GM18519 (cell line): Measurements from ENCODE around the gene ATAD1.
"Not testable (repeated sequence)": the region's sequence is repeated elsewhere in the genome, so short reads cannot be mapped to it uniquely, and the experiment has no call there.

Experiments used
- ATAC-seq: cut with Tn5 transposase; IDR thresholded peaks from one replicate; pipeline ENCODE4 v1.9.1; 2021; ENCODE audit warnings: mild to moderate bottlenecking, moderate library complexity; ENCODE audit not compliant: unreplicated experiment, low FRiP score

The ATAD1 gene, protein sequence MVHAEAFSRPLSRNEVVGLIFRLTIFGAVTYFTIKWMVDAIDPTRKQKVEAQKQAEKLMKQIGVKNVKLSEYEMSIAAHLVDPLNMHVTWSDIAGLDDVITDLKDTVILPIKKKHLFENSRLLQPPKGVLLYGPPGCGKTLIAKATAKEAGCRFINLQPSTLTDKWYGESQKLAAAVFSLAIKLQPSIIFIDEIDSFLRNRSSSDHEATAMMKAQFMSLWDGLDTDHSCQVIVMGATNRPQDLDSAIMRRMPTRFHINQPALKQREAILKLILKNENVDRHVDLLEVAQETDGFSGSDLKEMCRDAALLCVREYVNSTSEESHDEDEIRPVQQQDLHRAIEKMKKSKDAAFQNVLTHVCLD

DNA sequence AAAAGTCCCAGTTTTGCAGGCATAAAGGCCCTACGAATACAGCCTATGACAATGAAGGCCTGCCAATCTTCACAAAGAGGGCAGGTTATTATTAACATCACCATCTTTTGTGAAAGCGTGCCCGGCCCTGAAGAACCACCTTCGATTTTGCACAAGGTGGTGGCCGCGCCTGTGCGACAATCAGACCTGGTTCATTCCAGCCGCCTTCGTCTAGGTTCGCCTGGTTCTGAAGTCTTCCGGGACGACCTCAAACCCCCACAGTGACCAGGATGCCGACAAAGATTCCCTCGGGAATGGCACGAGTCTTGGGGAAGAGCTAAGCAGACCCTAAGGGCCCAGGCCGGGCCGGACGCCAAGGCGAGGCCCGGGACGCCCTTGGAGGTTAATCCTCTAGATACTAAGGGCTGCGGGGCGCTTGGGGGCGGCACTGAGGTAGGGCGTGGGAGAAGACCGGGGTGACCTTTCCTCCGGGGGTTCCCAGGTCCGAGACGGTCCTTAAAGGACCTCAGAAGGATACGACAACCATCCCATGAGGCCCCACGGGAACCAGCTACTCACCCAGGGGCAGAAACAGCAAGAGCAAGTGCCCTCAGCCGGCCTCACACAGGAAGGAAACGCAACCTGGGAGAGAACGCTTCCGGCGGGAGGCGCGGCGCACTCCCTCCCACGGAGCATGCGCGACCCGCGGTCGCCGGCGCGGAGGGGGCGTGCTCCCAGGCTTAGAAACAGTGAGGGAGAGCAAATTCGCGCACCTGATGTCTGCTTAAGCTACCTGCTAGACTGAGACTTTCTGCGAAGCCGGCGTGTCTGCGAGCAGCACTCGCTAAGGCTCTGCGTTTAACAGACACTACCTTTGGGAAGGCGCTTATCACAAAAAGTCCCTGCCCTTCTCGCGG is at the start of gene ATAD1:
Gene ATAD1 (minus strand): TSS at position 618 of the 896 bp plus-strand sequence. CDS start 3,627 bp downstream, outside the sequence.
- ATAC-seq = peak; percentile 60

DNA sequence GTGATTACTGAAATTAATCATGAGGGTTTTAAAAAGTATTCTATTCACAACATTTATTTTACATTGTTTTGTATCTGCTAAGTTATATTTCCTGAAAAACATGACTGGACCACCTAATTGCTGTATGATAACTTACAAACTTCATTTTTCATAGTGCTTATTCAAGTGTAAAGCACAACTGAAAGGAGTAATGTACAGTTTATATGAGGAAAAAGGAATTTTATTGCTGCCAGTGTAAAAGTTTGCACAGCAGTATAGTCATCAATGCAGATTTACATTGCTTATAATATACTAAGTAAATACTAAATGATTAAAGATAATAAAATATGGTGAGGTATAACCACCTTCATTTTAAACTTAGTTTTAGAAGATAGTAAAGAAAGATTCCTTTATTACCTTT is 49.4 kb upstream of the ATAD1 start:
- no peak for ATAC-seq

DNA sequence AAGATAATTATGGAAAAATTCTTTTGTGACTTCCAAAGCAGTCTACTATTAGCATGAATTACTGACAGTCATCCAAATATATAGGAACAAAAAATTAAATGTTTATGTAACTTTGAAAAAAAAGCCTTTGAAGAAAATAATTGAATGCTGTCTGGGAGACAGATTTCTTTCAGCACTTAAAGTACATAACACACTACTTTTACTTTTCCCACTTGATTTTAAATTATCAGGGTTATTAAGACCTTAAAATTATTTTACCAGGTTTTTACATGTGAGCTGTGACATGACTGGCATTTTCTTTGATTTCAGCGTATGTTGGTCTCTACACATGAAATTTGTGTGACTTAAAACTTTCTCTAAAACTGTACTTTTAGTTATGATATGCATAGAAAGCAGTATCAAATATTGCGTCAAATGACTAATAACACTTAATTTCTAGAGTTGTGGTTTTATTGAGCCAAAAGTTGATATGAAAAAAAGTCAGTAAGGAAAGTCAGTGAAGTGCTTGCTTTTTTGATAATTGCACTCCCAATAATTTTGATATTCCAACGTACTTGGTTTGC is 48.5 kb upstream of the ATAD1 start:
- ATAC-seq = no peak

DNA sequence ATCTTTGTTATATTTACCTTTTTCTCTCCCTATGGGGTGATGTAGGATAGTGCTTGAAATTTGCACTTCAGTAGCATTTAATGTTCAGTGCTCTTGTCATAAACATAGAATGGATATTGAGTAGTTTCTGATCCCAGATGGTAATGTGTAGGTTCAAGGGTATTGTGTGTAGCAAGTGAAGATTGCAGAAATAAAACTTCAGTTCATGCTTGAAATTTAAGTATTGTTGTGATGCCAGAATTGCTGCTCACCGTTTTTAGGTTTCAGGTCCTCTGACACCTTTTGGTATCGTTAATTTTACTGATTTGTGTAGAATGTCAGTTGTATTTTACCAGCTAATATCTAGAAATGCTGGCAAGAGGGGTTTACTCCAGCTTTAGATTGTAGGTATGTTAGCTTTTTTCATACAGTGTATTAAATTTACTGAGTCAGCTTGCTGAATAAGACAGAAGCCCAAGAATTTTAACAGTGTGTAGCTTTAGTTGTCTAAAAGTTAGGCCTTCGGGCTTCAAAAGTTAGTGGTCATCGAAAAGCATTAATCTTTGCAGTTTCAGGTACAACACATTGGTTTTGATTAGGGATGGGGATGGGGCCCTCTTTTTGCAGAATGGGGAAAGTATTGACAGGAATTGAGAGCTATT is 47.3 kb upstream of the ATAD1 start:
- no peak for ATAC-seq

DNA sequence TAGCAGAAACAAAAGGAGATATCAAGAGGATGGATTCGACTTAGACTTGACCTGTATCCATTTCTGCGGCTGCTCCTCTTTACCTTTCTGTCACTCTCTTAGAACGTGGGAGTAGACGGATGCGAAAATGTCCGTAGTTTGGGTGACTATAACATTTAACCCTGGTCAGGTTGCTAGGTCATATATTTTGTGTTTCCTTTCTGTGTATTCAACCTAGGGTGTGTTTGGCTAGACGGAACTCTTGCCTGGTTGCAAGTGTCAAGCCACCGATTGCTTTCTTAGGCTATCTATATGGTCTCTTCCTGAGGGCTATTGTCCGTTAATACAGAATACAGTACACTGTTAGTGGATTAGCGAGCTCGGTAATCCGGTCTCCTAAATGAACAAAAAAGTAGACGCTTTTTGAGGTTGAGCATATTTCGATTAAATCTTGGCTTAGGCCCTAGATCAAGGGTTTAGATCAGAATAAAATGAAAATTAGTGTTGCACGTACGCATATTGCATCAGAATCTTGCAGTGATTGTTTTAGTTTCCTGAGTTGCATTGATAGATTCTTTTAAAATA is 46.6 kb upstream of the ATAD1 start:
- ATAC-seq = no peak

DNA sequence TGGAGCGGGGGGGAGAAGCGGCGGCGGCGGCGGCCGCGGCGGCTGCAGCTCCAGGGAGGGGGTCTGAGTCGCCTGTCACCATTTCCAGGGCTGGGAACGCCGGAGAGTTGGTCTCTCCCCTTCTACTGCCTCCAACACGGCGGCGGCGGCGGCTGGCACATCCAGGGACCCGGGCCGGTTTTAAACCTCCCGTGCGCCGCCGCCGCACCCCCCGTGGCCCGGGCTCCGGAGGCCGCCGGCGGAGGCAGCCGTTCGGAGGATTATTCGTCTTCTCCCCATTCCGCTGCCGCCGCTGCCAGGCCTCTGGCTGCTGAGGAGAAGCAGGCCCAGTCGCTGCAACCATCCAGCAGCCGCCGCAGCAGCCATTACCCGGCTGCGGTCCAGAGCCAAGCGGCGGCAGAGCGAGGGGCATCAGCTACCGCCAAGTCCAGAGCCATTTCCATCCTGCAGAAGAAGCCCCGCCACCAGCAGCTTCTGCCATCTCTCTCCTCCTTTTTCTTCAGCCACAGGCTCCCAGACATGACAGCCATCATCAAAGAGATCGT is 46.0 kb upstream of the ATAD1 start:
- ATAC-seq = not testable (repeated sequence)

DNA sequence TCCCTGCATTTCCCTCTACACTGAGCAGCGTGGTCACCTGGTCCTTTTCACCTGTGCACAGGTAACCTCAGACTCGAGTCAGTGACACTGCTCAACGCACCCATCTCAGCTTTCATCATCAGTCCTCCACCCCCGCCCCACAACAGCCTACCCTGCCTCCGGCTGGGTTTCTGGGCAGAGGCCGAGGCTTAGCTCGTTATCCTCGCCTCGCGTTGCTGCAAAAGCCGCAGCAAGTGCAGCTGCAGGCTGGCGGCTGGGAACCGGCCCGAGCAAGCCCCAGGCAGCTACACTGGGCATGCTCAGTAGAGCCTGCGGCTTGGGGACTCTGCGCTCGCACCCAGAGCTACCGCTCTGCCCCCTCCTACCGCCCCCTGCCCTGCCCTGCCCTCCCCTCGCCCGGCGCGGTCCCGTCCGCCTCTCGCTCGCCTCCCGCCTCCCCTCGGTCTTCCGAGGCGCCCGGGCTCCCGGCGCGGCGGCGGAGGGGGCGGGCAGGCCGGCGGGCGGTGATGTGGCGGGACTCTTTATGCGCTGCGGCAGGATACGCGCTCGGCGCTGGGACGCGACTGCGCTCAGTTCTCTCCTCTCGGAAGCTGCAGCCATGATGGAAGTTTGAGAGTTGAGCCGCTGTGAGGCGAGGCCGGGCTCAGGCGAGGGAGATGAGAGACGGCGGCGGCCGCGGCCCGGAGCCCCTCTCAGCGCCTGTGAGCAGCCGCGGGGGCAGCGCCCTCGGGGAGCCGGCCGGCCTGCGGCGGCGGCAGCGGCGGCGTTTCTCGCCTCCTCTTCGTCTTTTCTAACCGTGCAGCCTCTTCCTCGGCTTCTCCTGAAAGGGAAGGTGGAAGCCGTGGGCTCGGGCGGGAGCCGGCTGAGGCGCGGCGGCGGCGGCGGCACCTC is 45.3 kb upstream of the ATAD1 start, which contains the start of the genes KLLN and PTEN:
Gene KLLN (minus strand): TSS at position 481 of the 891 bp plus-strand sequence. CDS start 1,046 bp downstream, outside the sequence.
Gene PTEN (plus strand): TSS at position 573 of the 891 bp plus-strand sequence. CDS start 845 bp downstream, outside the sequence.
- peak; percentile 28 for ATAC-seq

DNA sequence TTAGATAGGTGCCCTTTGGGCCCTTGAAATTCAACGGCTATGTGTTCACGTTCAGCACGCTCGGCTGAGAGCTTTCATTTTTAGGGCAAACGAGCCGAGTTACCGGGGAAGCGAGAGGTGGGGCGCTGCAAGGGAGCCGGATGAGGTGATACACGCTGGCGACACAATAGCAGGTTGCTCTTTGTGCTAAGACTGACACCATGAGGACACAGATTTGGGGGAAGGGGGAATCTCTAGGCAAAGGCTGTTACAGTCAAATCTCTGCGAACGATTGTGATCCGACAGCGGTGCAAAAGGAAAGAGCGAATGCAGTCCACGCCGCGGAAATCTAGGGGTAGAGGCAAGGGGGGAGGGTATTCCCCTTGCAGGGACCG is 44.6 kb upstream of the ATAD1 start:
- no peak for ATAC-seq

DNA sequence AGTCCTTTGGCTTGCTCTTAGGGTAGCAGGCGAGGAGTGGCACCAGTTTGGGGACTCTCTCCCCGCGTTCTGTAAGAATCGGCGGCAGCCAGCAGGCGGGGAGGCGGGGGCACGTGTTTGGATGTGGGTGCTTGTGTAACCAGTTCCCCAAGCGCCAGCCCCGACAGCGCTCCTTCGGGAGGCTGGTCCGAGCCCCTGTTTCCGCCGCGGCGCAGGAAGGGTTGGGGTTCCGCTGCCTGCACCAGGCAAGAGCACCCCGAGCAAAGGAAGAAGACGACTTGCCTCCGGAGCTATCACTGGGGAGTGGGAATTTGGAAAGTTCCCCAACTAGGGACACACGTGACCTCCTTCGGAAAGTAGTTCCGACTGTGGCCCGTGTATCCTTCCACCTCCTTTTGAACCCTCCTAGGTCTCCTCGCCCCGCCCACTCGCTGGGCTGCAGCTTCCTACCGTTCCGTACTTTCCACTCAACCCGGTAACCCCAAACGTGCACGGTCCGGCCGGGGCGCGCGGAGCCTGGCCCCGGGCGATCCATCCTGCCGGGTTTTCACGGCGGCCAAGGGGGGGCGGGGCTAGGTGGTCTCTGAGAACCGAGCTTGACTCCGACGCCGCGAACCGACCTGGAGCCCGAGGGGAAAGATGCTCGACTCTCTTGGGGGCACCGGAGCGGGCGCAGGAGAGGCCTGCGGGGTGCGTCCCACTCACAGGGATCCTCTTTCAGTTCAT is 44.1 kb upstream of the ATAD1 start:
- peak; percentile 36 for ATAC-seq

DNA sequence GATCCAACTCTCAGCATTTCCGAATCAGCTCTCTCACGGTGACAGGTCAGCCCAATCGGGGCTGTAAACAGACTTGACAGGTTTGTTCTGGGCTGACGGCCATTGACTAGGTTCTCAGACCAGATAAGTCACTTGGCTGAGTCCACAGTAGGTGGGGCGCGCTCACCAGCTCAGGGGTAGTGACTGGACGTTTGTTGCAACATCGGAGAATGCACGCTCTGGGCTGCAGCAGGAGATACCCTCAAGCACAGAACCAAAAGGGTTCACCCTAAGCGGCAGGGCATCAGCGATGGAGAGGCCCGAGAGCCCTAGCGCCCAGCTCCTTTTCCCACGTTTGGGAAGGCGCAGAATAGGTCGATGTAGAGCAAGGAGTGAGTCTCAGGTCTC is 43.5 kb upstream of the ATAD1 start:
- peak; percentile 9 for ATAC-seq

DNA sequence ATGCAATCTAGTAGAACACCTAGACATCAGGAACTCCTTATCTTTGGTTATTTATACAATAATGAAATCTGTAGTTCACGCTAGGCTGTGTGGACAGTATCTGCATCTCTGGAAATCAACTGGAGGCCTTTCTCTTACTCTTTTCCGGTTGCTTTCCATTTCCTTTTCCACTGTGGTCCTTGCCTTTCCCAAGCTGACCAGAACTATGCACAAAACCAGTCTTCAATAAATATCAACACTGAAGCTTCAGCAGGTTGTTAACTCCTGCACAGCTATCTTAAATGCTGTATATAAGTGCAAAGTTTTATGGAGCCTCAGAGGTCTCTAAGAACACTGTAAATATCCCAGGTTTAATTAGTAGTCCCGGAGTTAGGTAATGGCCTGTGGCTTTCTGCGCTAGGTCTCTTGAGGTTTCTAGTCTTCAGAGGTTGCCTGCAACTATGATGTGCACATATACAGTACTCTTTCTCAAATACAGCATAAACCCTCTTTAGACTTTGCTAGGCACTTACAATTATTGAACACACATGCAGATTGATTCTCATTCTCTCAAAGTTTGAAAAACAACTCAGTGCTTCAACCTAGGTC is 42.9 kb upstream of the ATAD1 start:
- ATAC-seq = no peak

DNA sequence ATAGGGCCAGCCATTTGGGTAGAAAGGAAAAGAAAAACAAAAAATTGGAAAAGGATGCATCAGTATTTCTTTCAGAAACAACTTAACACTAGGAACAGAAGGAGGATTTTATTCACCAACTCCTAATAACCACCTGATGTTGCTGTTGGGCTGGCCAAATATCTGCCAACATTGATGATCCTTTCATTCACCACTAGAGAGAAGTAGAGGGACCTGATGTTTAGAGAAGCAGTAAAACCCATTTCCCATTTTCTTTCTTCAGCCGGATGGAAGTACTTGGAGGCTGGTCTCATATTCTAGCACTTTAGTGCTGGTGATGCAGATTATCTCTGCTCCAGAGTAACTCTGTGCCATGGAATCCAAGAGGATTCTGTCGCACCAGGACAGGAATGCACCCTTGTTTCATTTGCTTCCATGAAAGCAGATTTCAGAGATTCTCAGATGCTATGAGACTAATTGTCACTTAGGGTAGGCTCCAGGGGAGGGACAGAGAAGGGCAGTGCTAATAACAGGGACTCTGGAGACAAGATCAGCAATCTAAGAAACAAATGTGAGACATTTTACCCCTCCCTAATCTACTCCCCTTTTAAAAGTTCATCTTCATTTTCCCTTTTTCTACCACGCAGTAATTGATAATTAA is 42.2 kb upstream of the ATAD1 start:
- no peak for ATAC-seq

DNA sequence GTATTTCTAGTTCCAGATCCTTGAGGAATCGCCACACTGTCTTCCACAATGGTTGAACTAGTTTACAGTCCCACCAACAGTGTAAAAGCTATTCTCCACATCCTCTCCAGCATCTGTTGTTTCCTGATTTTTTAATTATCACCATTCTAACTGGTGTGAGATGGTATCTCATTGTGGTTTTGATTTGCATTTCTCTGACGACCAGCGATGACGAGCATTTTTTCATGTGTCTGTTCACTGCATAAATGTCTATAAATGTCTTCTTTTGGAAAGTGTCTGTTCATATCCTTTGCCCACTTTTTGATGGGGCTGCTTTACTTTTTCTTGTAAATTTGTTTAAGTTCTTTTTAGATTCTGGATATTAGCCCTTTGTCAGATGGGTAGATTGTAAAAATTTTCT is 37.6 kb upstream of the ATAD1 start:
- ATAC-seq = not testable (repeated sequence)

DNA sequence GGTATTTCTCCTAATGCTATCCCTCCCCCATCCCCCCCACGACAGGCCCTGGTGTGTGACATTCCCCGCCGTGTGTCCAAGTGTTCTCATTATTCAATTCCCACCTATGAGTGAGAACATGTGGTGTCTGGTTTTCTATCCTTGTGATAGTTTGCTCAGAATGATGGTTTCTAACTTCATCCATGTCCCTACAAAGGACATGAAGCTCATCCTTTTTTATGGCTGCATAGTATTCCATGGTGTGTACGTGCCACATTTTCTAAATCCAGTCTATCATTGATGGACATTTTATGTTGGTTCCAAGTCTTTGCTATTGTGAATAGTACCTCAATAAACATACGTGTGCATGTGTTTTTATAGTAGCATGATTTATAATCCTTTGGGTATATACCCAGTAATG is 37.2 kb upstream of the ATAD1 start:
- ATAC-seq = not testable (repeated sequence)

DNA sequence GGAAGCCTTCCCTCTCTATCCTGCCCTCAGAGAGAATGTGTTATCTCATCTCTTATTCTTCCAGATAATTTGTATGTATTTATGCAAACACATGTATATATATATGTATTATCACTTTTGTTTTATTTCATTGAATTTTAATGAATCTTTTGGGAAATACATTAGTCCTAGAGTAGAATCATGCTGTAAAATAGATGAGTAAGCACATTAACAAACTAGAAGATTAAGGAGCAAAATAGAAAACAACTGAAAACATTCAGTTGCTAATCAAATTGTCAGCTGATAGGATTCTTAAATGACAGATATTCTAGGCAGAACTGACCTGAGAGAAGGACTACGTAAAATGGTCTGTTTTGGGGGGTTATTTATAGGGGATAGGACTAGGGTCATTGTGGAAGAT is 34.1 kb upstream of the ATAD1 start:
- ATAC-seq = no peak

DNA sequence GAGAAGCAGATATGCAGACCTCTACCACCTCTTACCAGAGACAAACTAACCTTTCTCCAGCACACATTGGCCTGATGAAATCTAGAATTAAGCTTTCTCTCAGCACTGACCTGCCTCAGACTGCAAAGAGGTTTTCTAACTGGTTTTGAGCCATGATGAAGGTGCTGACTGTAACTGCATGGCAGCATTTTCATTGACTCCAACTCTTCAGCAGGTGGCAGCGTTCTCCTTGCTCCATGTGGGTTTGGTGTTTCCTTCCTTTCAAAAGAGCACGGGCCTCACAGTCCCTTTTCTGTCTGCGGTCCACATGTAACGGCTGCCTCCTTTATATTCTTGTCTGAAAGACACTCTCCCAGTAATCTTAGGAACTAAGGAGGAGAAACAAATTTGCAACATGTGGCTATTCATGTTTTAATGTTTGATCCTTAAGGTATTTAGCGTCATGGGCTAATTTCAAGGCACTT is 32.7 kb upstream of the ATAD1 start:
- ATAC-seq = no peak

DNA sequence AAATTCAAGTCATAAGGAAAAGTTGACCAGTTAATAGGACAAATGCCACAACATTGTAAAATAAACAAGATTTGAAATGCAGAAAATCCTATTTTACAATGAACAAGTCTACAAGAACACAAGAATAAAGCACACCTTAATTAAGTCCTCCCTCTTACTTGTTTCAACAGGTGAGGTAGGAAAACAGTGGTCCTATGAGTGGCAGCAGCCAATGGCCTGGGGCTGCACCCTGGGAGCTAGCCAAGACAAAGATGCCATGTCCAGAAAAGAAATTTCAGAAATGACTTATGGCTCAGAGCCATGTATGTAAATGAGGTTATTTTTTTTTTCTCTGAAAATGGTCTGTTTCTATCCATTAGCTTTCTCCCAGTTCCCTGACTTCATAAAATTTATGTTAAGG is 31.0 kb upstream of the ATAD1 start:
- no peak for ATAC-seq
